ENCODE results near the gene DOCK9.

Gene DOCK9

DNA sequence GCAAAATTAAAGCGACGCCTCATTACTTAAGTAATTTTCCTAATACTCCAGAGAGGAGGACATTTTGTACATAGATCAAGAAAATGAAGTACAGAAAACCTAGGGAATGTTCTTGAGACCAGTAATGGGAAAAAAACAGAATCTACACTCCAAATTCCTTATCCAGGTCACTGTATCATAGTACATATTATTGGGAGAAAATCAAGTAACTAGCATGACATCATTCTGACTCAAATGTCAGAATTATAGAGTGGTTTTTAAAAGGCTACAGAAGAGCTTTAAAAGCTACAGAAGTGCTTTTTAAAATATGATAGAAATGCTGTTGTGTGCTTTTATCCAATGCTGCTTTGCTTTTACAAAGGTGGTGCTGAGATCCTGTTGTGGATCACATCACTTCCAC lies 139.1 kb downstream of the DOCK9 start:
- no peak for ATAC-seq (replicated peaks; ENCODE audit: extremely low read depth, poor library complexity, severe bottlenecking)
- Mint-ChIP-seq H3K4me3 (no peak overlapping the region), H3K27me3 (no peaks in the 10 kb centered on the region), H3K36me3 (ENCODE audit: insufficient read depth) (peaks cover 9% of the 10 kb centered on the region), H3K27ac (ENCODE audit: low read depth) (no peak overlapping the region), H3K9me3 (no peaks in the 10 kb centered on the region), H3K4me1 (peaks cover 5% of the 10 kb centered on the region)
- no peak for DNase-seq (ENCODE audit: low spot score in 2 of 2)

DNA sequence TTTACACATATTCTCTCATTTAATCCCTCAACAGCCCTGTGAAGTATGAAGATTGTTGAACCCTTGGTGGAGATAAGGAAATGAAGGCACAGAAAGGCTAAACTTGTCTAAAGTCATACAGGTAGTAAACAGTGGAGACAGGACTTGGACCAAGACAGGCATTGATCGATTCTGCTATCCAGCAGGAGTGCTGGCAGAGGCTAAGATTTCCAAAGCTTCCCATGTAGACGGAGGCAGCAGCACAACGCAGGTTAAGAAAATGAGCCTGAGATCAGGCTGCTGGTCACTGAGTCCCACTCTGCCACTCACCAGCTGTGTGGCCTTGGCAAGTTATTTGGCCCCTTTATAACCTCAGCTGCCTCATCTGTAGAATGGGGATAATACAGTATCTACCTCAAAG lies 140.0 kb downstream of the DOCK9 start:
- Mint-ChIP-seq H3K4me3 (no peak overlapping the region), H3K9me3 (no peaks in the 10 kb centered on the region), H3K4me1 (peaks cover 5% of the 10 kb centered on the region), H3K27me3 (no peaks in the 10 kb centered on the region), H3K27ac (ENCODE audit: low read depth) (no peak overlapping the region), H3K36me3 (ENCODE audit: insufficient read depth) (peaks cover 9% of the 10 kb centered on the region)
- ATAC-seq (replicated peaks; ENCODE audit: extremely low read depth, poor library complexity, severe bottlenecking) (no peak), DNase-seq (ENCODE audit: low spot score in 2 of 2) (no peak)

DNA sequence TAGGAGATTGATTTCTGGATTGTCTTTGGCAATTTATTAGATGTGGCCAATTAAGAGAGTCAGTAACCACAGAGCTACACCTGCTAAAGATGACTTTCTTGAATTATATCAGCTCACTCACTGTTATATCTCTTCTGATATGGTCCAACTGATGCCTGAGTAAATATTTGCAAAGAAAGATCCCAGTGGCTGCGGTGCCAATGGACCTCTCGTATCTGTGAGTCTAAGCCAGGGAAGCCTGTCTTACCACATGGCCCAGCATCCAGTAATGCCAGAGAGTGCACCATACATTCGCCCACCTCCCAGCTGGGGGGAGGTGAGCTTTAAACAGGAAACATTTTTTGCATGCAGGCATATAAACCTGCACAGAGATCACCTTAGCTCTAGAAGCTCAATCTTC lies 142.7 kb downstream of the DOCK9 start:
- ATAC-seq (replicated peaks; ENCODE audit: extremely low read depth, poor library complexity, severe bottlenecking), result no peak

DNA sequence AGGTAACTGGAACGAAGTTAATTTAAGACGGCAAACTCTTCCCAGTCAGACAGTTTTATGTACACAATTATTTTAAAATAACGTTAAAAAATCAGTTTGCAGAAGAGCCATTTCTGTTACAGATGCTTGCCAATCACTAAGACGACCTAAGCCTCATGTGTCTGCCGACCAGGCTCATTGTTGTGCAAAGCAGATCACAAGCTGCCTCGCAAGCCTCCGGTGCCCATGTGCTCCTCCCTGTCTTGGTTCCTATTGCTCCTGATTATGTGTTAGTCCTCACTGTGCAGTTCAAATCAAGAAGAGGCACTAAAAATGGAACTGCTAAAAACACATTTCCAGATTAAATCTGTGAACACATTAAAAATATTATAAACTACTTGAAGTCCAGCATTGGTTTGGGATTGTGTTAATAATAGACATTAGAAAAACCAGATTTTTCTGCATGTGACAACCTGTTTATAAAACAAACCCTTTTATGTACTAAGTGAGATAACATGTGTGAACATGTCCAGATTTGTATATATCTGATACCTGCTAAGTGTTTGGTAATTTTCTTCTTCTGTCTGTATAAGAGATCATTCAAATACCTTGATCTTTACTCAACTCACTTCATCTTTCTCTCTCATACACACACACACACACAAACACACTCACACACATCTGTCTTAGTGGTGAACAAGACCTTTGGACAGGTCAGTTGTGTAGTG lies 143.5 kb downstream of the DOCK9 start:
- Mint-ChIP-seq H3K4me1 (no peaks in the 10 kb centered on the region), H3K27ac (ENCODE audit: low read depth) (peak overlapping the region; percentile 69), H3K4me3 (no peak overlapping the region), H3K36me3 (ENCODE audit: insufficient read depth) (peaks cover 17% of the 10 kb centered on the region), H3K9me3 (no peaks in the 10 kb centered on the region), H3K27me3 (no peaks in the 10 kb centered on the region)
- no peak for DNase-seq (ENCODE audit: low spot score in 2 of 2)
- ATAC-seq (replicated peaks; ENCODE audit: extremely low read depth, poor library complexity, severe bottlenecking), result no peak

More for the DNA sequence above, 142.7 kb downstream of the DOCK9 start:
- no peak for DNase-seq (ENCODE audit: low spot score in 2 of 2)
- no peaks in the 10 kb centered on the region for H3K9me3 Mint-ChIP-seq
- peaks cover 17% of the 10 kb centered on the region for H3K36me3 Mint-ChIP-seq (ENCODE audit: insufficient read depth)
- H3K27ac Mint-ChIP-seq (ENCODE audit: low read depth), result peak overlapping the region; percentile 69
- peaks cover 5% of the 10 kb centered on the region for H3K4me1 Mint-ChIP-seq
- no peaks in the 10 kb centered on the region for H3K27me3 Mint-ChIP-seq
- no peak overlapping the region for H3K4me3 Mint-ChIP-seq

DNA sequence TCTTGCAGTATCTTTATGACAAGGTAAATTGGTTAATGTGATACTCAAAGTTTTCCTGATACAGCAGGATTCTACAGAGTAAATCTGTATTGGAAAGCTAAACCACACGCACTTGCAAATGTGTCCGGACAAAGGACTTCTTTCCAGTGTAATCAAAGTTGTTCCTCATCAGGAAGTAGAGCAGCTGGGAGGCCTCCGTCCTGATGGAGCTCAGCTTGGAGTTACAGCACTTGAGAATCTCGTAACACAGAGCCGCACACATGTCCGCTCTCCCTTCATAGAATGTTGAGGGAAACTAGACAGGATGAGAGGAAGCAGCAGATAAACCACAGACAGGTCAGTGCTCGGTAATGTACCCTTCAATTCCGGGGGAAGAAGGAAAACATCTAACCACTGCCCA lies 146.6 kb downstream of the DOCK9 start:
- Mint-ChIP-seq H3K4me3 (no peak overlapping the region), H3K9me3 (no peaks in the 10 kb centered on the region), H3K27ac (ENCODE audit: low read depth) (no peak overlapping the region), H3K36me3 (ENCODE audit: insufficient read depth) (peaks cover 17% of the 10 kb centered on the region), H3K27me3 (no peaks in the 10 kb centered on the region), H3K4me1 (no peaks in the 10 kb centered on the region)
- DNase-seq (ENCODE audit: low spot score in 2 of 2) (no peak), ATAC-seq (replicated peaks; ENCODE audit: extremely low read depth, poor library complexity, severe bottlenecking) (no peak)

DNA sequence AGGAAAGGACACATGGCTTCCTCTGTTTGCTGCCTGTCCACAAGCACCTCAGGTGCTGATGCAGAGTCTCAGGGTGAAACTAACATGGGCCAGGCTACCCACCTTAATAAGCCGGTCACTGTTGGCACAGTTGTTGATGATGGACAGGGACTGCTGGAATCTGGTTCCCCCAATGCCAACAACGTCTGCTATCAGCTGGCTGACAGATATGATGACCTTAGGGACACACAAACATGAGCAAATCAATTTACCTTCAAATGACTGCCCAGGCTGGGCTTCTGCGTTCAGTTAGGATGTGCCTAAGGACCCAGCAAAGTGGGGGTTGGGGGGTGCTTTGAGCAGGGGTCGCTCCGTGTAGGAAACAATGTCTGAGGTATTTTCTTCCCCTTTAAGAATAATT lies 148.3 kb downstream of the DOCK9 start:
- DNase-seq (ENCODE audit: low spot score in 2 of 2) (no peak), ATAC-seq (replicated peaks; ENCODE audit: extremely low read depth, poor library complexity, severe bottlenecking) (no peak)
- no peak overlapping the region for H3K4me3 Mint-ChIP-seq
- H3K27ac Mint-ChIP-seq (ENCODE audit: low read depth), result no peak overlapping the region
- no peaks in the 10 kb centered on the region for H3K4me1 Mint-ChIP-seq
- no peaks in the 10 kb centered on the region for H3K27me3 Mint-ChIP-seq
- no peaks in the 10 kb centered on the region for H3K9me3 Mint-ChIP-seq
- peaks cover 18% of the 10 kb centered on the region for H3K36me3 Mint-ChIP-seq (ENCODE audit: insufficient read depth)

DNA sequence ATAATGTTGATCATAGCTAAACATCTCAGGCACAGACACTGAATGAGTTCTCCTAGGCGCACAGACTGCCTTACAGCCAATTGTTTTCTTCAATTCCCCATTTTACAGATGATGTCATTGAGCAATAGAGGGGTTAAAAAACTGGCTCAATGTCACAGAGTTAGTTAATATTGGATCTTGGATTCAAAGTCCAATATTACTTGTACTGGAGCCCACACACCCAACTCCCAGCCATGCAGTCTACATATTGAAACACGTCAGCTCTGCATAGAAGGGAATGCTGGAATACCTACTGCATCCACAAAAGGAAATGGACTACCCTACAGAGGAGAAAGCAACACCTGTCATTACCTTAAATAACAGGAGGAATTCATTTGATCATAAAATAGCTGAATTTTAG lies 149.2 kb downstream of the DOCK9 start:
- no peaks in the 10 kb centered on the region for H3K4me1 Mint-ChIP-seq
- H3K4me3 Mint-ChIP-seq, result no peak overlapping the region
- no peaks in the 10 kb centered on the region for H3K27me3 Mint-ChIP-seq
- no peak overlapping the region for H3K27ac Mint-ChIP-seq (ENCODE audit: low read depth)
- DNase-seq (ENCODE audit: low spot score in 2 of 2), result no peak
- peaks cover 20% of the 10 kb centered on the region for H3K36me3 Mint-ChIP-seq (ENCODE audit: insufficient read depth)
- H3K9me3 Mint-ChIP-seq, result no peaks in the 10 kb centered on the region
- no peak for ATAC-seq (replicated peaks; ENCODE audit: extremely low read depth, poor library complexity, severe bottlenecking)

DNA sequence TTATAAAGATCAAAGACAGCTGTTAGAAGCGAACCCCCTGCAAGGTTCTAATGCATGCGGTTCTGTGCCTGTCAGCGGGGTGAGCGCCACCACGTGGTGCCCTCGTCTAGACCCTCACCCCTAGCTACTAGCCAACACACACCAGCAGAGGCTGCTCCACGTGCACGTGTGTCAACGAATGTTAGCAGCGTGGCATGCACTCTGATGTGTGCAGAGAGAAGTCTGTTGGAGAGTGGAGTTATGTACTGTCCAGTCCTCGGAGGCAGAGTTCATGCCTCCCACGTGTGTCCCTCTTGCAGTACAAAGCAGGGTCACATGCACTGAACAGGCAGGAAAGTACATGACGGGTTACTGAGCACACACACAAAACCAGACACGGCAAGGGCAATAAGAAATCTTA lies 150.4 kb downstream of the DOCK9 start:
- Mint-ChIP-seq H3K27ac (ENCODE audit: low read depth) (no peak overlapping the region), H3K27me3 (no peaks in the 10 kb centered on the region), H3K4me3 (no peak overlapping the region), H3K36me3 (ENCODE audit: insufficient read depth) (peaks cover 26% of the 10 kb centered on the region), H3K9me3 (no peaks in the 10 kb centered on the region), H3K4me1 (no peaks in the 10 kb centered on the region)
- ATAC-seq (replicated peaks; ENCODE audit: extremely low read depth, poor library complexity, severe bottlenecking), result no peak
- no peak for DNase-seq (ENCODE audit: low spot score in 2 of 2)

DNA sequence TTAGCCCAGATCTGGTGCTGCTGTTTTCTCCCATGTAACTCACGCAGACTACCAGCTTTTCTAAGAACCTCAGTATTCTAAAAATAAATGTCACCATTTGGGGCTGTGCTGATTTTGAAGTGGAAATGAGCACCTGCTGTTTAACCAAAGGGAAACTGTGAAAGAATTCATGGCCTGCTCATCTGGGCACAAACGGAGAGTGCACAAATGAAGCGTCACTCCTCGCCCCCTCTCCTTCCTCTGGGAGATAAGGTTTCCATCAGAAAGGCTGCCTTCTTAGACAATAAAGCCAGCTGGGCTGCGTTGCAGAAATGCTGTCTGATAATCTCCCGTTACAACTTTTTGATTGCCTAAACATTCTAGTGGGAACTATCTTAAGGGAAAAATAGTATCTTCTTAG lies 151.7 kb downstream of the DOCK9 start:
- H3K36me3 Mint-ChIP-seq (ENCODE audit: insufficient read depth), result peaks cover 24% of the 10 kb centered on the region
- no peaks in the 10 kb centered on the region for H3K27me3 Mint-ChIP-seq
- H3K9me3 Mint-ChIP-seq, result no peaks in the 10 kb centered on the region
- no peaks in the 10 kb centered on the region for H3K4me1 Mint-ChIP-seq
- no peak for DNase-seq (ENCODE audit: low spot score in 2 of 2)
- no peak for ATAC-seq (replicated peaks; ENCODE audit: extremely low read depth, poor library complexity, severe bottlenecking)
- no peak overlapping the region for H3K27ac Mint-ChIP-seq (ENCODE audit: low read depth)
- H3K4me3 Mint-ChIP-seq, result no peak overlapping the region

DNA sequence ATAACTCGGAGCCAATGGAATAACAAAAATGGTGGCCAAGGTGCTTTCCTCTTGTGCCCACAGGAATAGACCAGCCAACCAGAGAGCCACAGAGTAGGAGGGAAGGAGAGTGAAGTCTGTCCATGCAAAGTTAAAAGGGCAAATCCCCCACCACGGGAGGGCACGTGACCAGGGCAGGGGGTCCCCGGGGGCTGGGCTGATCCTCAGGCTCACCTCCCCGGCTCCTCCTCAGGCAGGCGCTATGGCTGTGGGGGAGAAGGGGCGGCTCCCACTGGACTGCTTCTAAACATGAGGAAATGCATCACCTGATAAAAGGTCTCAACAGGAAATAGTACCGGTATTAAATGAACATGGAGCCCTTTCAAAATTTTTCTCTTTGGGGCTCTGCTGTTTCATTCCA lies 152.2 kb downstream of the DOCK9 start:
- Mint-ChIP-seq H3K27ac (ENCODE audit: low read depth) (no peak overlapping the region), H3K4me1 (no peaks in the 10 kb centered on the region), H3K4me3 (no peak overlapping the region), H3K9me3 (no peaks in the 10 kb centered on the region), H3K36me3 (ENCODE audit: insufficient read depth) (peaks cover 24% of the 10 kb centered on the region), H3K27me3 (no peaks in the 10 kb centered on the region)
- no peak for ATAC-seq (replicated peaks; ENCODE audit: extremely low read depth, poor library complexity, severe bottlenecking)
- DNase-seq (ENCODE audit: low spot score in 2 of 2), result no peak

DNA sequence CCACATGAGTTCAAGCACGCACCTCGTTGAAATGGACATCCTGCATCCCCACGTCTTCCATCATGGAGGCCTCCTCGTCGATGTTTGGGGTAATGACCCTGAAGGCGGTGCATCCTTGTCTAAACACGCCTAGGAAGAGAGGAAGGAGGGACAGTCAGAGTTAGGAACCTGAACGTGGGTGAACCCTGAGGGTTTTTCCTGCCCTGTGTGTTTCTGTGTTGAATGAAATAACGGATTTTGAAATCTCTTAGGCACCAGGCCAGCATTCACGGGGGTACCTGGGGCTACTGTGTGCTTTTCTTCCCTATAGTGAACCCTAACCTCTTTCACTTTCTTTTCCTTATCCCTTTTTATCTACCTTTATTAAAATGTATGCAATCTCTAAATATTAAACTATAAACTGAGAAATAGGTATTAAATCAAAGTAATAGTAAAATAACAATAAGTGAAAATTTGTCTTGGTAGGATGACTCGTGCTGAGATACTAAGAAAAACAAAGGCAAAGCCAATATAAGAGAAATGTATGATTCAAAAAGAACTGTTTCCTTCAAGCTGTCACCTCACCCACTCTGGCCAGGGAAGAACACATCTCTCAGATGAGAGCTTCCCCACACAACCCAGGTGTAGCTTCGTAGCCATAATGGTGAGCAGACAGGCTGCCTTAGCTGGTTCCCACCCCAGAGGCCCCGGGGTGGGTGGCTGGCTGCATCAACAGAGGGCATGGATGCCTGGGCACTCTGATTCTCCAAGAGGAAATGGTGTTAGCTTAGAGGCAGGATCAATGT lies 153.3 kb downstream of the DOCK9 start:
- H3K36me3 Mint-ChIP-seq (ENCODE audit: insufficient read depth), result peaks cover 19% of the 10 kb centered on the region
- no peaks in the 10 kb centered on the region for H3K27me3 Mint-ChIP-seq
- no peak overlapping the region for H3K27ac Mint-ChIP-seq (ENCODE audit: low read depth)
- H3K4me1 Mint-ChIP-seq, result no peaks in the 10 kb centered on the region
- no peaks in the 10 kb centered on the region for H3K9me3 Mint-ChIP-seq
- no peak overlapping the region for H3K4me3 Mint-ChIP-seq
- DNase-seq (ENCODE audit: low spot score in 2 of 2) (no peak), ATAC-seq (replicated peaks; ENCODE audit: extremely low read depth, poor library complexity, severe bottlenecking) (no peak)

DNA sequence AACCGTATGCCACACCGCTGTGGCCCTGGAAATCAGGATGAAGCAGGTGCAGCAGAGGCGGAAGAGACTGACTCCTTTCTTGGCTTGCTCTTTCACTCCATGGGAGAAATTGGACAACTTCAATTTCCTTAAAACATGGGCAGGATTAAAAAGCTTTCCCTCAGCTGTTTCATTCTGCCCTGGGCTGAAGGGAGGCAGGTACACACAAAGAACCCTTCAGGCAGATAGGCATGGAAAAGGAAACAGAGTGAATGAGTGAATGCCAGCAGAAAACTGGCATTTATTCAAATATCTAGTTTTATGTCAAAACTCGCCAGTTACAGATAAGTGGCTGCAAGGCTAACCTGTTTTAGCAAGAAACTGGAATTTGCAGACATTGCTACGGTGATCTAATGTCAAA lies 154.4 kb downstream of the DOCK9 start:
- H3K27ac Mint-ChIP-seq (ENCODE audit: low read depth), result no peak overlapping the region
- no peaks in the 10 kb centered on the region for H3K4me1 Mint-ChIP-seq
- DNase-seq (ENCODE audit: low spot score in 2 of 2) (no peak), ATAC-seq (replicated peaks; ENCODE audit: extremely low read depth, poor library complexity, severe bottlenecking) (no peak)
- no peak overlapping the region for H3K4me3 Mint-ChIP-seq
- no peaks in the 10 kb centered on the region for H3K9me3 Mint-ChIP-seq
- H3K36me3 Mint-ChIP-seq (ENCODE audit: insufficient read depth), result peaks cover 19% of the 10 kb centered on the region
- no peaks in the 10 kb centered on the region for H3K27me3 Mint-ChIP-seq

DNA sequence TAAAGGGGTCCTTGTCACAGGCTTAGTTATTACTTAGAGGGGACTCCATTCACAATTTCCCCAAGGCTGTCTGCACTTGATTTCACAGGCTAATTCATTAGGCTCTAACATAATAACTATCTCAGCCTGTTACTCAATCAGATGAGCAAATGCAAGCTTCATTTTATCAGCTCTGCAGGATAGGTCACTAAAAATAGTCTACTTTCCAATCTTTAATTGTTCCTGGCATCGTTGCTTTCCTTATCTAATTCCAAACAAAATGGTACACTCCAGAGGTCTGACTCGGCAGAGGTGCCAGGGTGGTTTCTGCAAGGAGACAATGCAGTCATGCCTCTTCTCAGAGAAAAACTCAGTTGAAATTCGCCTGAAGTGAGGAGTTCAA lies 155.6 kb downstream of the DOCK9 start:
- Mint-ChIP-seq H3K9me3 (no peaks in the 10 kb centered on the region), H3K4me1 (no peaks in the 10 kb centered on the region), H3K4me3 (no peak overlapping the region), H3K36me3 (ENCODE audit: insufficient read depth) (peaks cover 16% of the 10 kb centered on the region), H3K27ac (ENCODE audit: low read depth) (no peak overlapping the region), H3K27me3 (no peaks in the 10 kb centered on the region)
- ATAC-seq (replicated peaks; ENCODE audit: extremely low read depth, poor library complexity, severe bottlenecking) (no peak), DNase-seq (ENCODE audit: low spot score in 2 of 2) (no peak)
